Activated B cell treated with CpG ODN at 0.5 μM for 24 hours (primary cell): ENCODE data around the gene VSIG10L2. TPM values are rescaled to one million over a fixed set of nuclear protein-coding genes. Genes with fewer than 3 reads are reported as not detected.

Source experiments
- ATAC-seq: fragments of 200-7000 bp; cut with Tn5 transposase; one replicate; pipeline ENCODE4 v1.10.0; 2021; ENCODE audit warnings: low read depth, mild to moderate bottlenecking, moderate library complexity
- CTCF ChIA-PET: fragments of 350-600 bp; sonication (Branson Sonifier 250); formaldehyde crosslinking; loops from one replicate; lab custom pipeline; 2021; ENCODE audit warnings: antibody characterized with exemption; lab: Charles Lee
- POLR2A ChIA-PET: fragments of 350-600 bp; sonication (Branson Sonifier 250); formaldehyde crosslinking; loops from one replicate; lab custom pipeline; 2021; ENCODE audit warnings: antibody characterized with exemption; lab: Charles Lee
- DNase-seq: peaks from one replicate; pipeline ENCODE4 v3.0.0; 2022
- H3K27ac Mint-ChIP-seq: one replicate; pipeline ENCODE4 v1.8.0; 2020; ENCODE audit warnings: mixed read lengths
- H3K27me3 Mint-ChIP-seq: one replicate; pipeline ENCODE4 v1.8.0; 2021; ENCODE audit warnings: mixed read lengths
- H3K36me3 Mint-ChIP-seq: one replicate; pipeline ENCODE4 v1.8.0; 2021; ENCODE audit warnings: low read depth, mixed read lengths
- H3K4me1 Mint-ChIP-seq: one replicate; pipeline ENCODE4 v1.8.0; 2021; ENCODE audit warnings: mixed read lengths
- H3K4me3 Mint-ChIP-seq: one replicate; pipeline ENCODE4 v1.8.0; 2020; ENCODE audit warnings: mild to moderate bottlenecking, mixed read lengths
- H3K9me3 Mint-ChIP-seq: one replicate; pipeline ENCODE4 v1.8.0; 2020; ENCODE audit warnings: mixed read lengths
- CTCF ChIP-seq: fragments of 200-600 bp; IDR thresholded peaks from one replicate; pipeline ENCODE4 v1.8.0; 2022; ENCODE audit warnings: antibody characterized with exemption, mild to moderate bottlenecking
- intact Hi-C: fragments of 100-400 bp; cut with micrococcal nuclease; formaldehyde crosslinking; loops from one replicate; pipeline ENCODE4 v1.15.1; 2024
- total RNA-seq: library from RNA; stranded (reverse); gene quantifications from 2 replicates; pipeline ENCODE4 v1.2.3, GENCODE V29; 2022

The VSIG10L2 gene
- total RNA-seq, result not detected in 2 replicates

GRCh38 chr11:125945797-125946520 is at the start of gene VSIG10L2:
Gene VSIG10L2 (plus strand): TSS chr11:125946044. CDS start chr11:125946056, 12 bp downstream.
- Mint-ChIP-seq H3K27ac (no peak within 1 kb of the TSS), H3K4me1 (no peaks in the 10 kb centered on the region), H3K36me3 (no peaks in the 10 kb centered on the region), H3K9me3 (no peaks in the 10 kb centered on the region), H3K27me3 (peaks cover 2% of the 10 kb centered on the region), H3K4me3 (no peak within 1 kb of the TSS)
- ChIA-PET CTCF (no interaction called here), POLR2A (no interaction called here)
- intact Hi-C loops, result no loop called here
- no peak for TF ChIP-seq CTCF
- ATAC-seq, result no peak
- DNase-seq, result no peak

- DNase-seq, result no peak
- Mint-ChIP-seq H3K27ac (no peak overlapping the region), H3K4me1 (peaks cover 31% of the 10 kb centered on the region), H3K9me3 (no peaks in the 10 kb centered on the region), H3K27me3 (peaks cover 19% of the 10 kb centered on the region), H3K4me3 (peak overlapping the region; percentile 74), H3K36me3 (peaks cover 39% of the 10 kb centered on the region)
- ATAC-seq, result no peak
- ChIA-PET POLR2A (interaction anchor here (0.7 to 2.7 kb wide), 2 partner anchors 8 to 15 kb away, joined by 4 to 64 read pairs; partner anchors contain the start of gene HYLS1), CTCF (no interaction called here)
- TF ChIP-seq CTCF, result no peak
- intact Hi-C loops, result loop anchor here (2.0 to 5.0 kb wide), 2 partner anchors 160 to 367 kb away; partner anchors contain the start of genes CDON, FOXRED1 and SRPRA
These were observed 44.0 kb upstream of the VSIG10L2 start for GRCh38 chr11:125901872-125902271.

- H3K36me3 Mint-ChIP-seq, result peaks cover 36% of the 10 kb centered on the region
- no peaks in the 10 kb centered on the region for H3K9me3 Mint-ChIP-seq
- H3K27ac Mint-ChIP-seq, result peak overlapping the region; percentile 88
- ChIA-PET CTCF (interaction anchor here (1.0 to 1.6 kb wide), 3 partner anchors 15 to 277 kb away, joined by 3 to 13 read pairs (median 3); partner anchors contain the start of gene HYLS1), POLR2A (interaction anchor here (0.6 to 2.7 kb wide), 9 partner anchors 9 to 949 kb away, joined by 3 to 64 read pairs (median 4); partner anchors contain the start of genes CCDC15, CHEK1, DCPS and HYLS1)
- H3K27me3 Mint-ChIP-seq, result peaks cover 19% of the 10 kb centered on the region
- DNase-seq (no peak), ATAC-seq (no peak)
- no peak for TF ChIP-seq CTCF
- intact Hi-C loops, result loop anchor here (2.0 to 5.0 kb wide), 2 partner anchors 160 to 366 kb away; partner anchors contain the start of genes CDON, FOXRED1 and SRPRA
- peak overlapping the region; percentile 94 for H3K4me3 Mint-ChIP-seq
- peaks cover 31% of the 10 kb centered on the region for H3K4me1 Mint-ChIP-seq
These were observed 43.4 kb upstream of the VSIG10L2 start for GRCh38 chr11:125902277-125902926.

- Mint-ChIP-seq H3K9me3 (no peaks in the 10 kb centered on the region), H3K4me1 (peaks cover 31% of the 10 kb centered on the region), H3K27ac (peak within 1 kb of the TSS; percentile 88), H3K36me3 (peaks cover 30% of the 10 kb centered on the region), H3K4me3 (peak within 1 kb of the TSS; percentile 94), H3K27me3 (peaks cover 22% of the 10 kb centered on the region)
- no peak for TF ChIP-seq CTCF
- ATAC-seq (peak; percentile 96), DNase-seq (peak; percentile 77)
- POLR2A ChIA-PET, result interaction anchor here (0.6 to 2.7 kb wide), 10 partner anchors 11 to 950 kb away, joined by 3 to 64 read pairs (median 4); partner anchors contain the start of genes CCDC15, CHEK1, DCPS and HYLS1
- intact Hi-C loops, result loop anchor here (1.0 to 5.0 kb wide), 5 partner anchors 16 to 366 kb away; partner anchors contain the start of genes CDON, CHEK1, FAM118B and FOXRED1
- CTCF ChIA-PET, result interaction anchor here (1.0 to 1.6 kb wide), 3 partner anchors 15 to 278 kb away, joined by 3 to 13 read pairs (median 3); partner anchors contain the start of gene HYLS1
These were observed 42.7 kb upstream of the VSIG10L2 start, which contains the start of gene PUS3 for GRCh38 chr11:125902927-125903710. Gene PUS3 (minus strand): TSS chr11:125903206. CDS start chr11:125896284, 6,922 bp downstream.
